Measurements from ENCODE around the gene GNB1. TPM values are rescaled to one million over a fixed set of nuclear protein-coding genes. Genes with fewer than 3 reads are reported as not detected.

GNB1 gene
- total and polyA plus RNA-seq, 9 of the 15 experiments (the other 6 are each of a cell fraction or from before 2014, with no cell fraction given) = 34.3 to 388 (median 114) TPM

DNA sequence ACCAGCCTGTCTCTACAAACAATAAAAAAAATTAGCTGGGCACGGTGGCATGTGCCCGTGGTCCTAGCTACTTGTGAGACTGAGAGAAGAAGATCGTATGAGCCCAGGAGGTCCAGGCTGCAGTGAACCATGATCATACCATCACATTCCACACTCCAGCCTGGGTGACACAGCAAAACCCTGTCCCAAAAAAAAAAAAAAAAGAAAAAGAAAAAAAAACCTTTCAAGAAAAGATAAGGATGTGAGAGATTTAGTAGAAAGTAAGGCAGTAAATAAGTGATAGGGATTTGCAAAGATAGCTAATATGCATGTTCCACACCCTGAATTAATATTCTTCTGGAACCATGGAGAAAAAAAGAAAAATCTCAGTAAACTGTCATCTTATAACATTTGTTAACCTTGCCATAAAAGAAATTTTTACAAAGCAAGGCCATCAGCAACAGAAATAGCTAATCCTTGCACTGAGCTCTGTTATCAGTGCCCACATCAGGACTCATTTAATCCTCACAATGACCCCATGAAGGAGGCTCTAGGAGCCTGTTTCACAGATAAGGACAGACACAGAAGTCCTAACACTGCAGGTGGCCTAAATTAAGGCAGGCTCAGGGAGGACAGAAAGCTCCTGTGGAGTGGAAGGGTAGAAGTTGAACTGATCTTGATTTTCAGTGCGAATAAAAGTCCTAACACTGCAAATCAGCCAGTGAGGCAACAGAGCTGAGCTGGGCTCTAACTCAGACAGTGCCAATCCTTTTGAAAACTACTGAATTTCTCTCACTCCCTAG, 7.6 kb downstream of the GNB1 start (continued):
- TF ChIP-seq ZNF592 (IDR thresholded peaks at IDR 0.05) (no peak), CXXC5 (CRISPR knock-in tag; IDR thresholded peaks at IDR 0.05) (no peak; the same call in 1 of the 2 replicates), CHAMP1 (IDR thresholded peaks at IDR 0.05) (no peak), HNRNPH1 (optimal IDR thresholded peaks at IDR 0.05; ENCODE audit: low read depth, low read length) (no peak), SRSF9 (IDR thresholded peaks at IDR 0.05; ENCODE audit: borderline replicate concordance, low read depth, low read length) (no peak), ZNF395 (CRISPR knock-in tag; IDR thresholded peaks at IDR 0.05) (0 out of 2 replicates have a peak, but pooled peaks have one; percentile 57), MBD2 (IDR thresholded peaks at IDR 0.05; ENCODE audit: borderline replicate concordance, low read depth) (no peak), TRIM24 (IDR thresholded peaks at IDR 0.05) (peak; percentile 47 to 78), ETS1 (conservative IDR thresholded peaks at IDR 0.05; ENCODE audit: control insufficient read depth, low read depth, low read length) (no peak), SAFB (IDR thresholded peaks at IDR 0.05; ENCODE audit: borderline replicate concordance, low read depth, low read length) (no peak), GTF2E2 (tag; IDR thresholded peaks at IDR 0.05) (no peak), ID3 (CRISPR knock-in tag; IDR thresholded peaks at IDR 0.05) (no peak), ID3 (tag; IDR thresholded peaks at IDR 0.05) (no peak), ELF4 (CRISPR knock-in tag; IDR thresholded peaks at IDR 0.05) (no peak), ZNF165 (CRISPR knock-in tag; IDR thresholded peaks at IDR 0.05; ENCODE audit: borderline replicate concordance) (no peak), ZNF766 (CRISPR knock-in tag; conservative IDR thresholded peaks at IDR 0.05) (peak; percentile 57)
